B cell (primary cell): ENCODE measurements around the gene LYG2.

Experiments
- CTCF ChIP-seq: fragments of 200-600 bp; IDR thresholded peaks from one replicate; pipeline ENCODE4 v1.8.0; 2022; ENCODE audit warnings: antibody characterized with exemption, mild to moderate bottlenecking
- EZH2 ChIP-seq: IDR thresholded peaks from 2 replicates; pipeline ENCODE4 v1.6.1; 2012; ENCODE audit warnings: borderline replicate concordance, low read depth, mild to moderate bottlenecking, moderate library complexity, low read length; ENCODE audit not compliant: insufficient read depth, poor library complexity, severe bottlenecking

- TF ChIP-seq CTCF (no peak), EZH2 (no peak)
Observed at GRCh38 chr2:99275882-99276281, 20.4 kb upstream of the LYG2 start.
